Liver (tissue), 9 donors: Measurements from ENCODE around the gene ABCB9. TPM values are rescaled to one million over a fixed set of nuclear protein-coding genes. Genes with fewer than 3 reads are reported as not detected.

ENCODE experiments used
- DNase-seq: peaks from one replicate; pipeline ENCODE4 v3.0.0-alpha.2; 2017; ENCODE audit warnings: low spot score
- H3K27ac ChIP-seq, 2 donors: one replicate each; pipeline ENCODE4 v1.7.0; 2013; ENCODE audit warnings: inconsistent platforms in 2 of 2, low read length in 2 of 2, control low read depth in 1 of 2, low read depth in 1 of 2, mild to moderate bottlenecking in 1 of 2
- H3K27me3 ChIP-seq, 4 donors: one replicate each; pipeline versions ENCODE4 v1.6.1 to v1.7.0; 2013; ENCODE audit warnings: low read length in 3 of 4, inconsistent platforms in 1 of 4, mild to moderate bottlenecking in 1 of 4, moderate library complexity in 1 of 4; ENCODE audit not compliant: control insufficient read depth in 4 of 4, insufficient read depth in 4 of 4
- H3K36me3 ChIP-seq, 4 donors: one replicate each; pipeline versions ENCODE4 v1.6.1 to v1.7.0; 2013; ENCODE audit warnings: low read length in 3 of 4, mild to moderate bottlenecking in 3 of 4, low read depth in 1 of 4, moderate library complexity in 1 of 4; ENCODE audit not compliant: control insufficient read depth in 4 of 4, insufficient read depth in 3 of 4
- H3K4me1 ChIP-seq, 4 donors: one replicate each; pipeline versions ENCODE4 v1.6.1 to v1.7.0; 2013; ENCODE audit warnings: low read length in 3 of 4, mild to moderate bottlenecking in 3 of 4, moderate library complexity in 1 of 4; ENCODE audit not compliant: control insufficient read depth in 4 of 4, insufficient read depth in 4 of 4
- H3K4me3 ChIP-seq, 3 donors: one replicate each; pipeline versions ENCODE4 v1.6.1 to v1.7.0; 2013; ENCODE audit warnings: low read length in 3 of 3, control low read depth in 1 of 3, low read depth in 1 of 3, mild to moderate bottlenecking in 1 of 3
- H3K9ac ChIP-seq, 2 donors: one replicate each; pipeline ENCODE4 v1.7.0; 2013; ENCODE audit warnings: low read length in 2 of 2, mild to moderate bottlenecking in 2 of 2, moderate library complexity in 2 of 2, control low read depth in 1 of 2, low read depth in 1 of 2
- H3K9me3 ChIP-seq, 4 donors: one replicate each; pipeline versions ENCODE4 v1.6.1 to v1.7.0; 2013; ENCODE audit warnings: low read length in 3 of 4; ENCODE audit not compliant: control insufficient read depth in 4 of 4
- ATF3 ChIP-seq: IDR thresholded peaks from 2 replicates; pipeline ENCODE4 v1.6.1; 2016; ENCODE audit warnings: antibody characterized with exemption
- CTCF ChIP-seq: fragments of 150-350 bp; IDR thresholded peaks from 2 replicates; pipeline ENCODE4 v1.5.1; 2017; ENCODE audit warnings: improper control_type of control experiment, low read depth, low read length; ENCODE audit not compliant: missing input control
- EGR1 ChIP-seq, 2 donors: IDR thresholded peaks; 2 replicates each; pipeline ENCODE4 v1.6.1; 2016 to 2018; ENCODE audit warnings: antibody characterized with exemption in 2 of 2, low read depth in 2 of 2
- FOXA1 ChIP-seq: IDR thresholded peaks from 2 replicates; pipeline ENCODE4 v1.6.1; 2016; ENCODE audit warnings: antibody characterized with exemption
- FOXA2 ChIP-seq: IDR thresholded peaks from 2 replicates; pipeline ENCODE4 v1.6.1; 2016; ENCODE audit warnings: antibody characterized with exemption
- HNF4A ChIP-seq, 2 donors: conservative IDR thresholded peaks; 2 replicates each; pipeline ENCODE4 v1.6.1; 2016; ENCODE audit warnings: antibody characterized with exemption in 2 of 2, mild to moderate bottlenecking in 2 of 2
- MAX ChIP-seq: IDR thresholded peaks from 2 replicates; pipeline ENCODE4 v1.6.1; 2016; ENCODE audit warnings: antibody characterized with exemption
- NR2F2 ChIP-seq: IDR thresholded peaks from 2 replicates; pipeline ENCODE4 v1.6.1; 2016; ENCODE audit warnings: antibody characterized with exemption
- RXRA ChIP-seq, 2 donors: IDR thresholded peaks; 2 replicates each; pipeline ENCODE4 v1.6.1; 2017 to 2018; ENCODE audit warnings: antibody characterized with exemption in 2 of 2, mild to moderate bottlenecking in 1 of 2
- TAF1 ChIP-seq: conservative IDR thresholded peaks from 2 replicates; pipeline ENCODE4 v1.6.1; 2016; ENCODE audit warnings: antibody characterized with exemption, mild to moderate bottlenecking
- YY1 ChIP-seq: IDR thresholded peaks from 2 replicates; pipeline ENCODE4 v1.6.1; 2016; ENCODE audit warnings: antibody characterized with exemption, mild to moderate bottlenecking
- ZBTB33 ChIP-seq: IDR thresholded peaks from 2 replicates; pipeline ENCODE4 v1.6.1; 2016; ENCODE audit warnings: antibody characterized with exemption
- WGBS: extraction: QIAGEN DNeasy Blood & Tissue Kit; methylation state at CpG from one replicate; pipeline ENCODE4 v1.1.7; 2013; 5-methylcytosine and 5-hydroxymethylcytosine counted together
- polyA plus RNA-seq, 2 donors: library from polyadenylated mRNA; stranded (reverse) in 1 of 2; unstranded in 1 of 2; fragments of 200-250 nt in 1 of 2; fragments of >200 nt in 1 of 2; fragmentation: Nextera tagmentation in 1 of 2; extraction: Ambion mirVana in 1 of 2; gene quantifications; one replicate each; pipeline versions ENCODE4 v1.2.1 to v1.2.3, GENCODE V29; 2013 to 2015
- total RNA-seq, 2 donors: library from RNA; depleted of rRNA; stranded (reverse); fragments of >200 nt; gene quantifications; one replicate each; pipeline ENCODE4 v1.2.3, GENCODE V29; 2014
- donor health status: healthy.
- donor health status: healthy.
- donor health status: healthy.
- donor health status: healthy.
- donor health status: healthy.

Gene ABCB9
- total and polyA plus RNA-seq, 4 donors = 0.29 to 3.3 (median 1.3) TPM

GRCh38 chr12:122988036-122988435, 21.8 kb upstream of the ABCB9 start:
- no peak overlapping the region for H3K4me3 ChIP-seq
- TF ChIP-seq HNF4A (conservative IDR thresholded peaks at IDR 0.05) = no peak
- no peak for TF ChIP-seq RXRA (IDR thresholded peaks at IDR 0.05)
- H3K27me3 ChIP-seq = no peaks in the 10 kb centered on the region
- no peak for DNase-seq
- peaks cover 11 to 46% (median 21%) of the 10 kb centered on the region in 4 donors for H3K36me3 ChIP-seq
- no peaks in the 10 kb centered on the region for H3K9me3 ChIP-seq
- no peak overlapping the region for H3K27ac ChIP-seq
- no peak overlapping the region for H3K9ac ChIP-seq
- 94% methylated on average over 13 of the region's 13 CpGs for WGBS
- H3K4me1 ChIP-seq = peaks cover 6 to 46% (median 28%) of the 10 kb centered on the region in 4 donors

- Histone ChIP-seq H3K4me1 (peaks cover 7 to 52% (median 33%) of the 10 kb centered on the region in 4 donors), H3K9ac (no peak overlapping the region), H3K36me3 (peaks cover 11 to 49% (median 21%) of the 10 kb centered on the region in 4 donors), H3K4me3 (no peak overlapping the region), H3K27me3 (no peaks in the 10 kb centered on the region), H3K27ac (no peak overlapping the region), H3K9me3 (no peaks in the 10 kb centered on the region)
- no peak for TF ChIP-seq FOXA1
- TF ChIP-seq YY1 = no peak
- no peak for TF ChIP-seq CTCF
- no peak for TF ChIP-seq FOXA2
- TF ChIP-seq ZBTB33 = no peak
- no peak for TF ChIP-seq MAX
- no peak for TF ChIP-seq EGR1 (IDR thresholded peaks at IDR 0.05; ENCODE audit: low read depth in 2 of 2)
- no peak for TF ChIP-seq HNF4A (conservative IDR thresholded peaks at IDR 0.05)
- no peak for TF ChIP-seq TAF1
- no peak for TF ChIP-seq NR2F2
- no peak for TF ChIP-seq RXRA (IDR thresholded peaks at IDR 0.05)
- TF ChIP-seq ATF3 = no peak
- no peak for DNase-seq
- WGBS = 89% methylated on average over 39 of the region's 39 CpGs
Observed at GRCh38 chr12:122987086-122987951, 21.1 kb upstream of the ABCB9 start.

GRCh38 chr12:122986258-122986871, 20.1 kb upstream of the ABCB9 start:
- Histone ChIP-seq H3K9me3 (no peaks in the 10 kb centered on the region), H3K36me3 (peaks cover 11 to 47% (median 21%) of the 10 kb centered on the region in 4 donors), H3K9ac (no peak overlapping the region), H3K27ac (no peak overlapping the region), H3K27me3 (no peaks in the 10 kb centered on the region), H3K4me1 (peaks cover 8 to 59% (median 42%) of the 10 kb centered on the region in 4 donors), H3K4me3 (no peak overlapping the region)
- no peak for TF ChIP-seq TAF1
- no peak for TF ChIP-seq ZBTB33
- 98% methylated on average over 40 of the region's 40 CpGs for WGBS
- DNase-seq = no peak
